ENCODE measurements around the gene EDNRB.

DNA sequence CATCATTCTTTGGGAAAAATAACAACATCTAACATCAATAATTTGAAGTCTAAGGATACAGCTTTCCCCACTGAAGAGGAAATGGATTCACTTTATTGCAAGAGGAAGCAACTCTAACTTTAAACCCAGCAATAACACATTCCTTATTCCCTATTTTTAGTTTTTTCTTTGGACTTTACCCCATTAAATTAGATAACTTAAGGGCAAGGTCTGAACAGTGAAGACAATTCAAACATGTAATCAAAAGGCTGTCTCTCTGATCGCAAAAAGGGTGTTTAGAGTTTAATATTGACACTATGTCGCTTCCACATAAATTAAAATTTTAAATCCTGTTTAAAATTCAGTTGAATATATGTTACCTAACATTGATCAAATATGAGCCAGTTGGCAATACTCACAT is 10.1 kb downstream of the EDNRB start:
- TF ChIP-seq, protein P1, sequence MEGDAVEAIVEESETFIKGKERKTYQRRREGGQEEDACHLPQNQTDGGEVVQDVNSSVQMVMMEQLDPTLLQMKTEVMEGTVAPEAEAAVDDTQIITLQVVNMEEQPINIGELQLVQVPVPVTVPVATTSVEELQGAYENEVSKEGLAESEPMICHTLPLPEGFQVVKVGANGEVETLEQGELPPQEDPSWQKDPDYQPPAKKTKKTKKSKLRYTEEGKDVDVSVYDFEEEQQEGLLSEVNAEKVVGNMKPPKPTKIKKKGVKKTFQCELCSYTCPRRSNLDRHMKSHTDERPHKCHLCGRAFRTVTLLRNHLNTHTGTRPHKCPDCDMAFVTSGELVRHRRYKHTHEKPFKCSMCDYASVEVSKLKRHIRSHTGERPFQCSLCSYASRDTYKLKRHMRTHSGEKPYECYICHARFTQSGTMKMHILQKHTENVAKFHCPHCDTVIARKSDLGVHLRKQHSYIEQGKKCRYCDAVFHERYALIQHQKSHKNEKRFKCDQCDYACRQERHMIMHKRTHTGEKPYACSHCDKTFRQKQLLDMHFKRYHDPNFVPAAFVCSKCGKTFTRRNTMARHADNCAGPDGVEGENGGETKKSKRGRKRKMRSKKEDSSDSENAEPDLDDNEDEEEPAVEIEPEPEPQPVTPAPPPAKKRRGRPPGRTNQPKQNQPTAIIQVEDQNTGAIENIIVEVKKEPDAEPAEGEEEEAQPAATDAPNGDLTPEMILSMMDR (optimal IDR thresholded peaks at IDR 0.05 in 1 of 3, IDR thresholded peaks at IDR 0.05 in 1 of 3, conservative IDR thresholded peaks at IDR 0.05 in 1 of 3; ENCODE audit: extremely low read depth in 1 of 3, insufficient read depth in 2 of 3, low read length in 3 of 3) = no peak
- TF ChIP-seq EZH2 (IDR thresholded peaks at IDR 0.05; ENCODE audit: low read length) = no peak
